Suppressor macrophage treated with lipopolysaccharide for 4 hours (primary cell): Measurements from ENCODE around the gene PIN1.

ENCODE experiments used
- DNase-seq: peaks from one replicate; pipeline ENCODE4 v3.0.0-alpha.2; 2020

The PIN1 gene

DNA sequence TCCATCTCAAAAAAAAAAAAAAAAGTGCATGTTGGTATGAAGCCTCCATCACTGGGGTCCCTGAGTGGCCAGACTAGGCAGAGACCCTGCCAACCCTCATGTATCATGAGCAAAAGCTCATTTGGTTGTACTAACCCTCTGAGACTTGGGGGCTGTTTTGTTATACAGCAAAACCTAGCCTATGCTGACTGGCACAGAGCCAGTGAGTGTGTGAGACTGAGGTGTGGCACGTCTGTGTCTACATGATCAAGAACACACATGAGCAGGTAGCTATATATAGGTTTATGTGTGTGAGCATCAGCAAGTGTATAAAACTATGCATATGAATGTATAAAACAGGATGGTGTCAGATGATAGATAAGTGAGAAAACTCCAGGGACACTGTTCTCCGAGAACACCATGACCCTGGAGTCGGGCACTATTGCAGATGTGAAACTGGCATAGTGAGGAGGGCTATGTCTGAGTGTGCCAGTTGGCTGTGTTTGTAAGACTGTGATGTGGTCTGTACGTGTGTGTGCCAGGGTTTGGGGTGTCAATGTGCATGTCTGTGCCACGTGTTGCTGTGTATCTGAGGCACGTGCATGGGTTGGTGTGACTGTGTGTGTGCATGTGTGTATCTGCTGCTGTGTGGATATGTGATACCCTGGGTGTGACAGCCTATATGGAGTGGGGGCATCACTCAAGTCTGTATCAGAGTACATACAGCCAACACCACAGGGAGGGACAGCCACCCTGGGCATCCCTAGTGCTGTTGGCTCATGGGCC, 56.7 kb downstream of the PIN1 start:
- DNase-seq, result no peak
